NK-92 treated with Interleukin-12 subunit alpha and Interleukin-12 subunit beta, amount 100 ng/mL, for 24 hours (cell line): ENCODE results near the gene EFCAB6.

Source experiments
- DNase-seq: peaks from one replicate; lab custom pipeline; 2025; lab: John Stamatoyannopoulos, UW

EFCAB6 gene

DNA sequence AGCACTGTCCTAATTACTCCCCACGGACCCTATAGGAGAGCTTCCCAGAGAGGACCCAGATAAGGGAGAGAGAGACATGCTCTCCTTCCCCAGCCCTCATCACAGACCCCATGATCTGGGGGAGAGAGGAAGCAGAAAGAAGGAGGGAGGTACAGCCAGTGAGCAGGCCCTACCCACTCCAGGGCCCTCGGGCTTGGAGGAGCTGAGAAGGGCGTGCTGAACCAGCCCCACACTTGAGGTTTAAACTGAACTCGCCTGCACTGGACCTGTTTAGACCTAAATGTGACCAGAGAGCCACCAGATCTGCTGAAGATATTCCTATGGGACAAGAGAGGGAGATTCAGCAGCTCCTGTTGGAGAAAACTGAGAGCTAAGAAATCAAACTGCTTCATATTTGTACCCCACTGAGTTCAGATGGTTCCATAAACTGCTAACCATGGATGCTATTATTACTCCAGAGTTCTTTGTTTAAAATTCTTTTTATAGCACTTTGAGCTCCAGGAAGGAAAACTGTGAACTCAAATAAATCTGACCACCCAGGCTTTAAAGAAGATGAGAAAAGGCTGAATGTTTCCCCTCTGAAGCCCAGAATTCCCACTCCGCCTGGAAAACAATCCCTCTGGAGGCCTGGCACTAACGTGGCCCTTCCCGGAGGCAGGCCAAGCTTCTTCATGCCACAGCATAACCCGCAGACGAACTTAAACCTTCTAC lies 67.2 kb downstream of the EFCAB6 start:
- DNase-seq, result no peak

GRCh38 chr22:43743929-43744643 lies 68.0 kb downstream of the EFCAB6 start:
- DNase-seq, result no peak

- no peak for DNase-seq
These were observed 69.0 kb downstream of the EFCAB6 start for GRCh38 chr22:43743131-43743530.

DNA sequence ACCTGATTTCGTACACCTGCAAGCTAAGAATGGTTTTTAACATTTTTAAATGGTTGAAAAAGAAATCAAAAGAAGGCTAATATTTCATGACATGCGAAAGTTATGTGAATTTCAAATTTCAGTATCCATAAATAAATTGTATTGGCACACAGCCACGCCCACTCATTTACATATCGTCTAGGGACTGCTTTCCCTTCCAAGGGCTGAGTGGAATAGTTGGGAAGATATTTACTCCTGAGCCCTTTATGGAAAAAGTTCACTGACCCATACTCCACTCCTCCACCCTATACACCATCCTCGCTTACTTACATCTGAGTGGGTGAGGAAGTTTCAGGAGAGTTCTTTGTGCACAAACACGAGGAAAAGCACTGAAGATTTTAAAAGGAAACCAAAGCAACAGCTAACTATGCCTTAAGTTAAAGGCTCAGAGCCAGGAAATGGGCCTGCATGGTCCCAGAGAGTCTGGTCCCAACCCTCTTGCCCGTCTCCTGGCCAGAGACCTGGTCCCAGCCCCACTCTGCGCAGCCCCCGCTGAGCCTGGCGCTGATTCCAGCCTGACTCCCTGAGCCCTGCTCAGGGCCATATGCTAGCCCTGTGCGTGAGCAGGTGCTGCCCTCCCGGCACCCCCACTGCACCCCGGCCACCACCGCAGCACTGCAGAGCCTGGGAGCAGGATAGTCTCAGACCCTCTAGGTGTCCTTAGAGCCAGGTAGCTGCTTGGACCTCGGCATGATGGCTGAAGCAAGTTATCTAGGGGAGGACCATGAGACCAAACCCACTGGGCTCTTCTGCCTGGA lies 69.8 kb downstream of the EFCAB6 start:
- no peak for DNase-seq

DNA sequence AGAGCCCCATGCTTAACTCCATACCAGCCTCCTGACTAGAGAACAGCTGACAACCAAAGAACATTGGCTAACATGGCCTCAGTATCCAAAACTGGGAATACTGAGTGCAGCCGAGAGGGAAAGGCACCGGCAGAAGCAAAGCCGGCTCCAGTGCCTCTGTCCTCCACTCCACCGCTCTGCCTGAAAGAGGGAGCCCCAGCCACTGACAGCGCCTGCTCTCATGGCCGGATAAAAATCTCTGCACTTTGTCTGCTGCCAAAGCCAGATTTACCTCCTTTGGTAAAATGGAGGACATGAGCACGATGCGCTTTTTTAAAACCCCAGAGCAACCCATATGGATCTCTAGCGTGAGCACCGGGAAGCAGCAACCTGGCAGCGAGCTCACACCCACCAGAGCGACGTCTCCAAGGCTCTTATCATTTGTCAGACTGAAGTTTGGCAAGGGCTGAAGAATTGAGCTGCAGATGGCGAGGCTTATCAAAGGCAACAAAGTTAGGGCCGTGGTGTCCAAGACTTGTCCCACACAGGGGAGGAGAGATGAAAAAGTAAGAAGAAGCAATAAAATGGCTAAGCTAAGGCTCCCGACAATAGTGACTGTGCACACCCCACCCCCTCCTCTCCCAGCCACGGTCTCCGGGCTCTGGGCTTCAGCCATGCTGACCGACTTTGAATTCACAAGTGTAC lies 71.4 kb downstream of the EFCAB6 start:
- no peak for DNase-seq

- DNase-seq, result no peak
These were observed 72.2 kb downstream of the EFCAB6 start for GRCh38 chr22:43739851-43740379.

- no peak for DNase-seq
These were observed 74.8 kb downstream of the EFCAB6 start for GRCh38 chr22:43737150-43737828.

DNA sequence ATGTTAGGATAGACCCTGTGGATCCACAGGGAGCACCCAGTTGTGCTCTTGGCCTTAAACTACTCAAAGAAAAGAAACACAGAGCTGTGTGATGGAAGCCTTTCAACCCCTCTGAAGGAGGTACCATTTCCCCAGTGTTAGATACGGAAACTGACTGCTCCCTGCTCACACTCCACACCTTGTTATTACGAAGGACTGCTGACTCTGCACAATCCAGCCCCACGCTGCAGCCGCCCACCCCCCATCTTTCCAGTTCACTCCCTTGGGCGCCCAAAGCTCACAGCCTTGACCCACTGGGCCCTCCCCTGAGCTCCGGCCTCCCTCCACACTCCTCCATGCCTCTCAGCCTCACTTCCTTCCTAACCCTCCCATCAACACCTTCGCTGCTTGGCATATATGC lies 75.5 kb downstream of the EFCAB6 start:
- DNase-seq, result no peak

- DNase-seq, result no peak
These were observed 77.5 kb downstream of the EFCAB6 start for GRCh38 chr22:43734370-43735150.

GRCh38 chr22:43733138-43733537 lies 79.0 kb downstream of the EFCAB6 start:
- no peak for DNase-seq

GRCh38 chr22:43731988-43732387 lies 80.1 kb downstream of the EFCAB6 start:
- DNase-seq, result no peak

- no peak for DNase-seq
These were observed 85.1 kb downstream of the EFCAB6 start for GRCh38 chr22:43726964-43727543.

- no peak for DNase-seq
These were observed 85.8 kb downstream of the EFCAB6 start for GRCh38 chr22:43726322-43726721.

- no peak for DNase-seq
These were observed 88.3 kb downstream of the EFCAB6 start for GRCh38 chr22:43723816-43724215.

DNA sequence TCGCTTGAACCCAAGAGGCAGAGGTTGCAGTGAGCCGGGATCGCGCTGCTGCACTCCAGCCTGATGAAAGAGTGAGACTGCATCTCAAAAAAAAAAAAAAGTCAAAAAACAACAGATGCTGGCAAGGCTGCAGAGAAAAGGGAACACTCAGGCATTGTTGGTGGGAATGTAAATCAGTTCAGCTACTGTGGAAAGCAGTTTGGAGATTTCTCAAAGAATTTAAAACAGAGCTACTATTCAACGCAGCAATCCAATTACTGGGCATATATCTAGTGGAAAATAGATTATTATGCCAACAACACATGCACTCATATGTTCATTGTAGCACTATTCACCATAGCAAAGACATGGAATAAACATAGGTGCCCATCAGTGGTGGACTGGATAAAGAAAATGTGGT lies 89.7 kb downstream of the EFCAB6 start:
- no peak for DNase-seq

DNA sequence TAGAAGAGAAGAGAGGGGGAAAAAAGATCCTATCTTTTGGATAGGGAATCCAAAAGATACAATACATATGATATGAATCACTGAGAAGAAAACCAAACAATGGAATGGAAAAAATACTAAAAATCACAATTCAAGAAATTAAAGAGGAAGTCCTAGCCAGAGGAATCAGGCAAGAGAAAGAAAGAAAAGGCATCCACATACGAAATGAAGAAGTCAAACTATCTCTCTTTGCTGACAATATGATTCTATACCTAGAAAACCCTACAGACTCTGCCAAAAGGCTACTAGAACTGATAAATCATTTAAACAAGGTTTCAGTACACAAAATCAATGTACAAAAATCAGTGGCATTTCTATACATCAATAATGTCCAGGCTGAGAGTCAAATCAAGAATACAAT lies 91.4 kb downstream of the EFCAB6 start:
- no peak for DNase-seq

- DNase-seq, result no peak
These were observed 98.0 kb downstream of the EFCAB6 start for GRCh38 chr22:43714104-43714503.

- DNase-seq, result no peak
These were observed 100.4 kb downstream of the EFCAB6 start for GRCh38 chr22:43711681-43712080.

GRCh38 chr22:43707648-43708047 lies 104.5 kb downstream of the EFCAB6 start:
- DNase-seq, result no peak
